DOHH2 (cell line): ENCODE results near the gene MYO1D.

Experiments used
- CTCF ChIP-seq: fragments of 200-600 bp; sonication (generic); IDR thresholded peaks from one replicate; pipeline ENCODE4 v1.5.1; 2014; ENCODE audit warnings: antibody characterized with exemption, mild to moderate bottlenecking, low read depth, low read length; ENCODE audit not compliant: poor library complexity, severe bottlenecking
- EZH2phosphoT487 ChIP-seq: fragments of 200-600 bp; sonication (generic); IDR thresholded peaks from 2 replicates; pipeline ENCODE4 v1.6.1; 2017; ENCODE audit warnings: borderline replicate concordance, mild to moderate bottlenecking, antibody characterized with exemption, low read length, moderate library complexity, mixed read lengths

- TF ChIP-seq EZH2phosphoT487 (no peak), CTCF (no peak)
Measured at GRCh38 chr17:32443827-32444300, 433.1 kb downstream of the MYO1D start.
